AG04449 (cell line): ENCODE data around the gene FERMT2.
"Not testable (repeated sequence)": the region's sequence is repeated elsewhere in the genome, so short reads cannot be mapped to it uniquely, and the experiment has no call there.

Experiments used
- CTCF ChIA-PET: fragments of 350-600 bp; formaldehyde crosslinking; extraction: SDS; loops from one replicate; lab custom pipeline; 2021; ENCODE audit warnings: antibody characterized with exemption; lab: Yijun Ruan, JAX
- POLR2A ChIA-PET: fragments of 400-600, 350-600 bp; formaldehyde crosslinking; extraction: SDS; loops from one replicate; lab custom pipeline; 2020; ENCODE audit warnings: antibody characterized with exemption, inconsistent platforms; lab: Yijun Ruan, JAX
- DNase-seq: peaks from one replicate; pipeline ENCODE4 v3.0.0-alpha.2; 2010; ENCODE audit warnings: low read depth, low spot score
- H3K4me3 ChIP-seq: 2 replicates; pipeline ENCODE4 v1.5.1; 2011; ENCODE audit warnings: low read depth, mild to moderate bottlenecking, control low read depth, low read length
- CTCF ChIP-seq: IDR thresholded peaks from one replicate; pipeline ENCODE4 v1.5.1; 2011; ENCODE audit warnings: mild to moderate bottlenecking, moderate library complexity, low read length, control low read depth, inconsistent platforms; ENCODE audit not compliant: insufficient read depth; ENCODE audit errors: missing control alignments

The FERMT2 gene

DNA sequence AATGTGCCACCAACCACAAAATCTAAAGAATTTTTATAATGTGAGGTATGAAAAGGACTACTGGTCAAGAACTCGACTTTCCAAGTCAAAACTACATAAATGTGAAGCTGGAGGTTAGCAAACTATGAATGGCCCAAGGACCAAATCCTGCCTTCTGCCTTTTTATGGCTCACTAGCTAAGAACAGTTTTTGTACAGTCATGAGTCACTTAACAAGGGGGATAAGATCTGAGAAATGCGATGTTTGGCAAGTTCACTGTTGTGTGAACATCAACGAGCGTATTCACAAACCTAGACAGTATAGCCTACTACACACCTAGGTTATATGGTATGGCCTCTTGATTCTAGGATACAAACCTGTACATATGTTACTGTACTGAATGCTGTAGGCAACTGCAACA is 28.2 kb downstream of the FERMT2 start:
- POLR2A ChIA-PET: interaction anchor here (0.6 to 0.7 kb wide), 2 partner anchors 12 to 22 kb away, joined by 3 read pairs; no protein-coding TSS in a partner anchor
- CTCF ChIA-PET: interaction anchor here (0.6 to 1.4 kb wide), 5 partner anchors 9 to 383 kb away, joined by 3 to 5 read pairs (median 3); no protein-coding TSS in a partner anchor
- DNase-seq: no peak
- no peak for TF ChIP-seq CTCF
- no peak overlapping the region for H3K4me3 ChIP-seq

- no peak overlapping the region for H3K4me3 ChIP-seq
- POLR2A ChIA-PET: interaction anchor here (0.7 kb wide), 1 partner anchor 12 kb away, joined by 3 read pairs; no protein-coding TSS in a partner anchor
- DNase-seq: no peak
- no peak for TF ChIP-seq CTCF
- CTCF ChIA-PET: interaction anchor here (0.6 to 1.4 kb wide), 4 partner anchors 8 to 161 kb away, joined by 3 to 5 read pairs (median 4); no protein-coding TSS in a partner anchor
These were observed 28.8 kb downstream of the FERMT2 start for GRCh38 chr14:52922059-52922458.

- DNase-seq, POLR2A ChIA-PET, H3K4me3 ChIP-seq, CTCF ChIA-PET: not testable (repeated sequence)
These were observed 30.4 kb downstream of the FERMT2 start for GRCh38 chr14:52920411-52920810.

DNA sequence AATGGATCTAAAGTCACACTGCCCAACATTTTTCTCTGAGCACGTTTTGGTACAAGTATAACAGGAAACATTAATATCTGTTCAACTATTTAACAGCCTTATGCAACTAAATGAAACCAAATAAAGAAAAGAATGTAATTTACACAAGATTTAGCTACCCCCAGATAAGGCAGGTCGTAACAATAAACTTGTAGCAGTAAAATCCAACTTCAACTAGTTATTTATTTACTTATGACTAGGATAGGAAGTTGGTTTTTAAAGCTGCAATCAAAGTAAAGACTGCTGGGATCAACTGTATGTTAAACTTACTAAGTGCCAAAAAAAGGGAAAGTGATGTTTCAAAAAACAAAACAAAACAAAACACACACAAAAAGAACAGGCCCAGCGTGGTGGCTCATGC is 30.9 kb downstream of the FERMT2 start:
- no peak for TF ChIP-seq CTCF
- no peak overlapping the region for H3K4me3 ChIP-seq
- DNase-seq: no peak
- CTCF ChIA-PET: no interaction called here
- POLR2A ChIA-PET: no interaction called here

GRCh38 chr14:52918486-52918885 is 32.4 kb downstream of the FERMT2 start:
- ChIA-PET CTCF (interaction anchor here (0.6 kb wide), 1 partner anchor 118 kb away, joined by 3 read pairs; no protein-coding TSS in a partner anchor), POLR2A (interaction anchor here (0.7 kb wide), 1 partner anchor 12 kb away, joined by 3 read pairs; no protein-coding TSS in a partner anchor)
- no peak for TF ChIP-seq CTCF
- H3K4me3 ChIP-seq: no peak overlapping the region
- DNase-seq: no peak

GRCh38 chr14:52917735-52918134 is 33.1 kb downstream of the FERMT2 start:
- CTCF ChIA-PET: no interaction called here
- POLR2A ChIA-PET: no interaction called here
- no peak for TF ChIP-seq CTCF
- H3K4me3 ChIP-seq: no peak overlapping the region
- DNase-seq: no peak

DNA sequence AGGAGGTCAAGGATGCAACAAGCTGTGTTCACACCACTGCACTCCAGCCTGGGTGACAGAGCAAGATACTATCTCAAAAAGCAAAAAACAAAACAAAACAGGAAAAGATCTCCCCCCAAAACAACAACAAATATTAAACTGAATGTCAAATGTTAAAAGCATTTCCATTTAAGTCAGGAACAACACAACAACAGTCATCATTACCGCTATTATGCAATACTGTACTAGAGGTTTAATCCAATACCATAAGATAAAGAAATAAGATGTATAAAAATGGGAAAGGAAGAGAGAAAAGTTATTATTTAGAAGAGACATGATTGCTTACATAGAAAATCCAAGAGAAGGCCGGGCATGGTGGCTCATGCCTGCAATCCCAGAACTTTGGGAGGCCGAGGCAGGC is 36.6 kb downstream of the FERMT2 start:
- H3K4me3 ChIP-seq: no peak overlapping the region
- POLR2A ChIA-PET: no interaction called here
- CTCF ChIA-PET: interaction anchor here (0.9 kb wide), 1 partner anchor 8 kb away, joined by 3 read pairs; no protein-coding TSS in a partner anchor
- no peak for DNase-seq
- no peak for TF ChIP-seq CTCF
